NT2/D1 (cell line): ENCODE measurements around the gene CAMK2A.

Source experiments
- YY1 ChIP-seq: IDR thresholded peaks from 2 replicates; pipeline ENCODE4 v1.6.1; 2011; ENCODE audit not compliant: insufficient read length, insufficient read depth
- ZNF274 ChIP-seq: IDR thresholded peaks from 2 replicates; pipeline ENCODE4 v1.6.1; 2011; ENCODE audit warnings: mild to moderate bottlenecking, low read depth, low read length

- no peak for TF ChIP-seq ZNF274
- TF ChIP-seq YY1: no peak
Measured at GRCh38 chr5:150277043-150277442, 12.5 kb downstream of the CAMK2A start.
